Liver (tissue), 9 donors: Measurements from ENCODE around the gene ATG4A. TPM values are rescaled to one million over a fixed set of nuclear protein-coding genes. Genes with fewer than 3 reads are reported as not detected.

Experiments
- DNase-seq: peaks from one replicate; pipeline ENCODE4 v3.0.0-alpha.2; 2017; ENCODE audit warnings: low spot score
- H3K27ac ChIP-seq, 2 donors: one replicate each; pipeline ENCODE4 v1.7.0; 2013; ENCODE audit warnings: inconsistent platforms in 2 of 2, low read length in 2 of 2, control low read depth in 1 of 2, low read depth in 1 of 2, mild to moderate bottlenecking in 1 of 2
- H3K27me3 ChIP-seq, 4 donors: one replicate each; pipeline versions ENCODE4 v1.6.1 to v1.7.0; 2013; ENCODE audit warnings: low read length in 3 of 4, inconsistent platforms in 1 of 4, mild to moderate bottlenecking in 1 of 4, moderate library complexity in 1 of 4; ENCODE audit not compliant: control insufficient read depth in 4 of 4, insufficient read depth in 4 of 4
- H3K36me3 ChIP-seq, 4 donors: one replicate each; pipeline versions ENCODE4 v1.6.1 to v1.7.0; 2013; ENCODE audit warnings: low read length in 3 of 4, mild to moderate bottlenecking in 3 of 4, low read depth in 1 of 4, moderate library complexity in 1 of 4; ENCODE audit not compliant: control insufficient read depth in 4 of 4, insufficient read depth in 3 of 4
- H3K4me1 ChIP-seq, 4 donors: one replicate each; pipeline versions ENCODE4 v1.6.1 to v1.7.0; 2013; ENCODE audit warnings: low read length in 3 of 4, mild to moderate bottlenecking in 3 of 4, moderate library complexity in 1 of 4; ENCODE audit not compliant: control insufficient read depth in 4 of 4, insufficient read depth in 4 of 4
- H3K4me3 ChIP-seq, 3 donors: one replicate each; pipeline versions ENCODE4 v1.6.1 to v1.7.0; 2013; ENCODE audit warnings: low read length in 3 of 3, control low read depth in 1 of 3, low read depth in 1 of 3, mild to moderate bottlenecking in 1 of 3
- H3K9ac ChIP-seq, 2 donors: one replicate each; pipeline ENCODE4 v1.7.0; 2013; ENCODE audit warnings: low read length in 2 of 2, mild to moderate bottlenecking in 2 of 2, moderate library complexity in 2 of 2, control low read depth in 1 of 2, low read depth in 1 of 2
- H3K9me3 ChIP-seq, 4 donors: one replicate each; pipeline versions ENCODE4 v1.6.1 to v1.7.0; 2013; ENCODE audit warnings: low read length in 3 of 4; ENCODE audit not compliant: control insufficient read depth in 4 of 4
- ATF3 ChIP-seq: IDR thresholded peaks from 2 replicates; pipeline ENCODE4 v1.6.1; 2016; ENCODE audit warnings: antibody characterized with exemption
- CTCF ChIP-seq: fragments of 150-350 bp; IDR thresholded peaks from 2 replicates; pipeline ENCODE4 v1.5.1; 2017; ENCODE audit warnings: improper control_type of control experiment, low read depth, low read length; ENCODE audit not compliant: missing input control
- EGR1 ChIP-seq, 2 donors: IDR thresholded peaks; 2 replicates each; pipeline ENCODE4 v1.6.1; 2016 to 2018; ENCODE audit warnings: antibody characterized with exemption in 2 of 2, low read depth in 2 of 2
- FOXA1 ChIP-seq: IDR thresholded peaks from 2 replicates; pipeline ENCODE4 v1.6.1; 2016; ENCODE audit warnings: antibody characterized with exemption
- FOXA2 ChIP-seq: IDR thresholded peaks from 2 replicates; pipeline ENCODE4 v1.6.1; 2016; ENCODE audit warnings: antibody characterized with exemption
- GABPA ChIP-seq, 2 donors: IDR thresholded peaks in 1 of 2; conservative IDR thresholded peaks in 1 of 2; 2 replicates each; pipeline ENCODE4 v1.6.1; 2016; ENCODE audit warnings: antibody characterized with exemption in 2 of 2, mild to moderate bottlenecking in 1 of 2, moderate library complexity in 1 of 2
- HNF4G ChIP-seq: IDR thresholded peaks from 2 replicates; pipeline ENCODE4 v1.6.1; 2016; ENCODE audit warnings: antibody characterized with exemption
- JUND ChIP-seq, 2 donors: IDR thresholded peaks; 2 replicates each; pipeline ENCODE4 v1.6.1; 2016; ENCODE audit warnings: antibody characterized with exemption in 2 of 2
- MAX ChIP-seq: IDR thresholded peaks from 2 replicates; pipeline ENCODE4 v1.6.1; 2016; ENCODE audit warnings: antibody characterized with exemption
- NR2F2 ChIP-seq: IDR thresholded peaks from 2 replicates; pipeline ENCODE4 v1.6.1; 2016; ENCODE audit warnings: antibody characterized with exemption
- RAD21 ChIP-seq, 2 donors: IDR thresholded peaks; 2 replicates each; pipeline ENCODE4 v1.6.1; 2016; ENCODE audit warnings: antibody characterized with exemption in 2 of 2, mild to moderate bottlenecking in 2 of 2
- REST ChIP-seq: IDR thresholded peaks from 2 replicates; pipeline ENCODE4 v1.6.1; 2016; ENCODE audit warnings: antibody characterized with exemption, mild to moderate bottlenecking
- RXRA ChIP-seq, 2 donors: IDR thresholded peaks; 2 replicates each; pipeline ENCODE4 v1.6.1; 2017 to 2018; ENCODE audit warnings: antibody characterized with exemption in 2 of 2, mild to moderate bottlenecking in 1 of 2
- SP1 ChIP-seq: IDR thresholded peaks from 2 replicates; pipeline ENCODE4 v1.6.1; 2018; ENCODE audit warnings: antibody characterized with exemption, mild to moderate bottlenecking
- TAF1 ChIP-seq: conservative IDR thresholded peaks from 2 replicates; pipeline ENCODE4 v1.6.1; 2016; ENCODE audit warnings: antibody characterized with exemption, mild to moderate bottlenecking
- YY1 ChIP-seq: IDR thresholded peaks from 2 replicates; pipeline ENCODE4 v1.6.1; 2016; ENCODE audit warnings: antibody characterized with exemption, mild to moderate bottlenecking
- ZBTB33 ChIP-seq: IDR thresholded peaks from 2 replicates; pipeline ENCODE4 v1.6.1; 2016; ENCODE audit warnings: antibody characterized with exemption
- WGBS: extraction: QIAGEN DNeasy Blood & Tissue Kit; methylation state at CpG from one replicate; pipeline ENCODE4 v1.1.7; 2013; 5-methylcytosine and 5-hydroxymethylcytosine counted together
- polyA plus RNA-seq, 2 donors: library from polyadenylated mRNA; stranded (reverse) in 1 of 2; unstranded in 1 of 2; fragments of 200-250 nt in 1 of 2; fragments of >200 nt in 1 of 2; fragmentation: Nextera tagmentation in 1 of 2; extraction: Ambion mirVana in 1 of 2; gene quantifications; one replicate each; pipeline versions ENCODE4 v1.2.1 to v1.2.3, GENCODE V29; 2013 to 2015
- total RNA-seq, 2 donors: library from RNA; depleted of rRNA; stranded (reverse); fragments of >200 nt; gene quantifications; one replicate each; pipeline ENCODE4 v1.2.3, GENCODE V29; 2014
- donor health status: healthy.
- donor health status: healthy.
- donor health status: healthy.
- donor health status: healthy.
- donor health status: healthy.

The ATG4A gene
- total and polyA plus RNA-seq, 4 donors, result 11.7 to 19.8 (median 16.6) TPM

- no peaks in the 10 kb centered on the region for H3K27me3 ChIP-seq
- H3K9me3 ChIP-seq, result no peaks in the 10 kb centered on the region
- H3K9ac ChIP-seq, result no peak overlapping the region
- H3K4me3 ChIP-seq, result no peak overlapping the region
- H3K4me1 ChIP-seq, result no peaks in the 10 kb centered on the region
- WGBS, result 89% methylated on average over 7 of the region's 7 CpGs
- no peak overlapping the region for H3K27ac ChIP-seq
- no peak for DNase-seq
- peaks cover 0 to 19% (median 7%) of the 10 kb centered on the region in 4 donors for H3K36me3 ChIP-seq
- no peak for TF ChIP-seq EGR1 (IDR thresholded peaks at IDR 0.05; ENCODE audit: low read depth in 2 of 2)
- TF ChIP-seq CTCF, result peak; percentile 32
- no peak for TF ChIP-seq YY1
- TF ChIP-seq FOXA1, result no peak
- TF ChIP-seq HNF4G, result no peak
- no peak for TF ChIP-seq ZBTB33
- no peak for TF ChIP-seq ATF3
- TF ChIP-seq SP1, result no peak
- no peak for TF ChIP-seq MAX
- TF ChIP-seq FOXA2, result no peak
- no peak for TF ChIP-seq NR2F2
- no peak for TF ChIP-seq REST
- no peak for TF ChIP-seq GABPA (IDR thresholded peaks at IDR 0.05 in 1 of 2, conservative IDR thresholded peaks at IDR 0.05 in 1 of 2)
- TF ChIP-seq TAF1, result no peak
- no peak for TF ChIP-seq JUND (IDR thresholded peaks at IDR 0.05)
- no peak for TF ChIP-seq RXRA (IDR thresholded peaks at IDR 0.05)
- TF ChIP-seq RAD21 (IDR thresholded peaks at IDR 0.05), result peak; percentile 43 to 62
Observed at GRCh38 chrX:108138814-108139702, 47.5 kb downstream of the ATG4A start.
